Head of caudate nucleus (tissue), 42 donors: ENCODE results near the gene RCOR1.
"Not testable (repeated sequence)": the region's sequence is repeated elsewhere in the genome, so short reads cannot be mapped to it uniquely, and the experiment has no call there.

ENCODE experiments used
- DNase-seq, 42 donors: peaks; one replicate each; pipeline versions ENCODE4 v3.0.0 to v3.0.0-alpha.2; 2020 to 2021; ENCODE audit warnings: mixed read lengths in 7 of 42
- intact Hi-C: fragments of 100-400 bp; cut with DNase I; formaldehyde crosslinking; loops from one replicate; pipeline ENCODE4 v1.15.0; 2022

The RCOR1 gene

DNA sequence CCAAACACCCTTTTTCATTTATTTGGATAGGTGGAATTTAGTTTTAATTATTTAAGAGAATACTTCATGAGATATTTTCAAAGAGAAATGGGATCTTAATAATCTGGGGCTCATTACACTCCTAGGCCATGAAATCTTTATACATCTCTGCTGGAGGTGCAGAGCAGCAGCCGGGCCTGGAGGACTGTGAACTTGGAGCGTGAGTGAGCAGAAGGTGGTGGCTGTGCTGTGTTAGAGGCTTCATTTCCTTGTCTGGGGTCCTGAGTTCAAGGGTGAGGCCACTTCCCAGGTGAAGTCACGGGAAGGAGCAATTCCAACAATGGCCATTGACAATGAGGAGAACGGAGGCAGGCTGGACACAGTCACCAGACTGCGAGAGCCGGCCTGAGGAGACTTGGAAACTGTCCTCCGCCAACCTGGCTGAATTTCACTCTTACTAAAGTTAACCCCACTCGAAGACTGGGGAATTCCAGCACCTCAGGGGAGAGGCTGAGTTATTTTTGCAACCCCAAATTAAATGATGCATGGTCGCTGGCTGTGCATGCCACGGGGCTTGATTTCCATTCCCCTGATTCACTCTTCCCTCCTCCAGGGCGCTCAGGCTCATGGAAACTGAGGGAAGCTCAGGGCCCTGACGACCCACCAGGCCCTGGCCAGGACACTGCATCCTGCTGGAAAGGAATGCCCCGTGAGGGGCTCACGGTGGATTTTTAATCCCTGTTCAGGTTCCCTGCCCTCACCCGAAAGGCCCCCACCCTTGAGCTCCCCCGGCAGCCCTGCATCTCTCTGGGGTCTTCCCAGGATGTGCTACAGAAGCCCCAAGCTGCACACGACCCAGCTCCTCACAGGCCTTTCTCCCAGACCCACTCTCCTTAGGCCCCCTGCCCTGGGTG is 162.2 kb downstream of the RCOR1 start:
- intact Hi-C loops = no loop called here
- DNase-seq = no peak

DNA sequence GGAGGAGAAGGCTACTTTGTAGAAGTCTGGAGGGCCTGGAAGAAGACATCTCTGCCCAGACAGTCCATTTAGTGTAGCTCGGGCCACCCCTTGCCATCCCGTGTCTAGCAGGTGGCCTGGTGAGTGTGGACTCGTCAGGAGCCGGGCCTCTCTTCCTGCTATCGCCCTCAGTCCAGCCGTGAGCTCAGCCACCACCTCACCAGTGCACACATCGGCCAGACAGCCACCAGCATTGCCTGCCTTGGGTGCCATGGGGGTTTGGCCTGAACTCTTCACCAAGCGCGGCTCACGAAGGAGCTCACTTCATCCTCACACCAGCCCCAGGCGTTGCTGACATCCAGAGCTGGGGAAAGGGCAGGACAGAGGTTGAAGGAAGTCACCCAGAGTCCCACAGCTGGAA is 165.2 kb downstream of the RCOR1 start:
- intact Hi-C loops = no loop called here
- no peak for DNase-seq

DNA sequence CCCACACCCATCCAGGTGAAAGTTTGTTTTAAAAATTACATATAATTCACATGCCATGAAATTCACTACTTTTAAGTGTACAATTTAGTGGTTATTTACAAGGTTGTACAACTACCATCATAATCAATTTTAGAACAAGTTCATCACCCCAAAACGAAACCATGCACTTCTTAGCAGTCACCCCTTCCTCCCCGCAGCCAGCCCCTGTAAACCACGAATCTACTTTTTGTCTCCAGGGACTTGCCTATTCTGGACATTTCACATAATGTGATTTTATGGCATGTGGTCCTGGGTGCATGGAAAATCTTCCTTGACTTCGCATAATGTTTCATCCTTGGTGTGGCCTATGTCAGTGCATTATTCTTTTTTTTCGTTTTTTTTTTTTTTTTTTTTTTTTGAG is 165.6 kb downstream of the RCOR1 start:
- intact Hi-C loops = no loop called here
- no peak for DNase-seq

DNA sequence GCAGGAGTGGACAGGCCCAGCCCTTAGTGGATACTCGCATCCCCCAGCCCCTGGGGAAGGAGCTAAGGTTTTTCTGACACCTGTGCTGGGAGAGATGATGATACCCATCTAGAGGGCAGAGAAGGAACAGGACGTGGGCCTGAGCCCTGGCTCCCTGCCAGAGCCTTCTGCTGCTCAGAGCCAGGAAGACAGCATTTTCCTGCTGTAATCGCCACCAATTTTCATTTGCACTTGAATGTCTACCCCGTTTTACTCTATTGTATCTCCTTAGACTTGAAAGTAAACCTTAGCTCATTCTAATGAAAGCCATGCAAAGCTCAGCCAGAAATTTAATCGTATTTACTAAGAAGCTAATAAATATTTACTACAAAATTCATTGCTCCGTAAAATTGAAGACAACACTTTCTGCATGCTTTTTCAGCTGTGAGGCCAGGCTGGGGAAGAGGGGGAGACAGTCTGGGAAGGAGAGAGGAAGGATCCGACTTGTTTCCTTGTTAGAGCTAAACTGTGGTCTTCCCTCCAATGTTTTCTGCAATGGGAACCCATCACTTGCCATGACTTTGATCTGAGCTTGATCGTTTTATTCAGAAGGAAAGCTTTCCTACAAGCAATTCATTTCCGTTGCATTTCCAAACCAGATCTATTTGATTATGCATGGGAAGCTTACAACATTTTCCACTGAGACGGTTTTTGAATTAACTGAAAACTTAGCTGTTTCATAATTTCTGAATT is 167.2 kb downstream of the RCOR1 start:
- intact Hi-C loops = no loop called here
- DNase-seq = no peak

DNA sequence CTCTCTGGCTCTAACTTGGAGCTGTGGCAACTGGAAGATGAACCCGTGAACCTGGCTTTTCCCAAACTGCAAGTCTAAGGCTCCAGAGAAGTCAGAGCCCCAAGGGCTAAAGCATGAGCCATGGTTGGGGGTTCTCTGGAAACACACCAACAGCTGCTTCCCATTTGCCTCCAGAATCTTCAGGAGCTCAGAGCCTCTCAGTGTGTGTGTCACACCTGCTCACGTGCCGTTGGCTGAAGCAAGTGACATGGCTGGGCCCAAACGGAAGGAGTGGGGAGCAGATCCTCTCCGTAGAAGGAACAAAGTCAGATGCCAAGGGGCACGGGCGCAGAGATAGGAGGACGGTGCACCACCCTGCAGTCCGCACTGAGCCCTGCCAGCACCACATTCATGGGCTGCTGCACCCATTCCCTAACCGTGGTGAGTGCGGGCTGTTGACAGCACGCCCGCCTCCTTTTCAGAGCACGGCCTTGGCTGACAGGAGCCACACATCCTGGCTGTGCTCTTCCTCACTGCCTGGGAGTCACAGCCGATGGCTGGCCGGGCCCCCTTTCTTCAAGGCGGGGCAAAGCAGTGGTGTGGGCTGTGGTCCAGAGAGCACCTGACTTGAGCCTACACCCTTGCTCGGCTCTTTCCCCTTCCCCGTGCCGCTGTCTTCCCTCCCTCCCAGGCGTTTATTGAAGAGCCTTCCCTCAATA is 168.2 kb downstream of the RCOR1 start:
- no peak for DNase-seq

DNA sequence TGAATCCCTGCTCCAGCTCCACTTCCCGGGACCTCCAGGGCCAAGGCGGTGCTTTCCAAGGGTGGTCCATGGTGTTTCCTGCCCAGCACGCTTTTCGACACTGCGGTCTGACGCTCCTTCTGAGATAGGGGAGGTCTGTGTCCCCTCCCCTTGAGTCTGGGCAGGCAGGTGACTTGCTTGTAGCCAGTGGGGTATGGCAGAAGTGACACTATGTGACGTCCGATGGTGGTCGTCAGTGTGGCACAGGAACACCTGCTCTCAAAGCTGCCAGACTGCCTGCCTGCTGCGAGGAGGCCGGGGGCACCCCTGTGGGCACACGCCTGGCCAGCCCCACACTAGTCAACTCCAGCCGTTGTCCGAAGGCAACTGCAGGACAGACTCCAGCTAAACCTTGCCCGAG is 168.8 kb downstream of the RCOR1 start:
- no peak for DNase-seq

More for the DNA sequence above, 168.2 kb downstream of the RCOR1 start:
- intact Hi-C loops = no loop called here

DNA sequence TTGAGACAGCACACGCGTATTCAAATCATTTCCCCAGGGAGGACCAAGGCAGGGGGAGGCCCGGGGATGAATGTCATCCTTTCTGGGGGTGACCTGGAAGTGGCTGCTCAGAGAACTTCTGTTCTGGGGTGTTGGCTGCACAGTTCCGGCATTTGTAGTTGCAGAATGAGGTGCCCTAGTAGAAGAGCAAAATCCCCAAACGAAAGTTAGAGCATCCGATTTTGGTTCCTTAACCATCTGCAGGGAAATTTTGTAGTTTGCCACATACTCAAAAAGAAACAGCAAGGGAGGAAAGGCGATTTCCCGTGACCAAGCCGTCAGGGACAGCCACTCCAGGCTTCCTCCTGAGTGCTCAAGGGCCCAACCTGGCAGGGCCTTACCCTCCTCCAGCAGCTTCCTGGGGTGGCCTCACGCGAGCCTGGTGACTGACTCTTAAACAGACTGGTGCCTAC is 171.8 kb downstream of the RCOR1 start:
- DNase-seq = no peak
- intact Hi-C loops = no loop called here

More for the DNA sequence above, 168.8 kb downstream of the RCOR1 start:
- intact Hi-C loops = no loop called here

DNA sequence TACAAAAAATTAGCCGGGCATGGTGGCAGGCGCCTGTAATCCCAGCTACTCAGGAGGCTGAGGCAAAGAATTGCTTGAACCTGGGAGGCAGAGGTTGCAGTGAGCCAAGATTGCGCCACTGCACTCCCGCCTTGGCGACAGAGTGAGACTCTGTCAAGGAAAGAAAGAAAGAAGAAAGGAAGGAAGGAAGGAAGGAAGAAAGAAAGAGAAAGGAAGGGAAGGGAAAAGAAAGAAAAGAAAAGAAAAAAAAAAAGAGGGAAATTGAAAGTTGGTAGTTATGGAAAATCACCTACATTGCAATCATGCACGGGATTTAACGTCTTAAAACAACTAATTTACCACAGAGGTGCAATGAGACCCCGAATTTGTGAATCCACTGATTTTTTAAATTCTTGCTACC is 173.3 kb downstream of the RCOR1 start:
- intact Hi-C loops = not testable (repeated sequence)

DNA sequence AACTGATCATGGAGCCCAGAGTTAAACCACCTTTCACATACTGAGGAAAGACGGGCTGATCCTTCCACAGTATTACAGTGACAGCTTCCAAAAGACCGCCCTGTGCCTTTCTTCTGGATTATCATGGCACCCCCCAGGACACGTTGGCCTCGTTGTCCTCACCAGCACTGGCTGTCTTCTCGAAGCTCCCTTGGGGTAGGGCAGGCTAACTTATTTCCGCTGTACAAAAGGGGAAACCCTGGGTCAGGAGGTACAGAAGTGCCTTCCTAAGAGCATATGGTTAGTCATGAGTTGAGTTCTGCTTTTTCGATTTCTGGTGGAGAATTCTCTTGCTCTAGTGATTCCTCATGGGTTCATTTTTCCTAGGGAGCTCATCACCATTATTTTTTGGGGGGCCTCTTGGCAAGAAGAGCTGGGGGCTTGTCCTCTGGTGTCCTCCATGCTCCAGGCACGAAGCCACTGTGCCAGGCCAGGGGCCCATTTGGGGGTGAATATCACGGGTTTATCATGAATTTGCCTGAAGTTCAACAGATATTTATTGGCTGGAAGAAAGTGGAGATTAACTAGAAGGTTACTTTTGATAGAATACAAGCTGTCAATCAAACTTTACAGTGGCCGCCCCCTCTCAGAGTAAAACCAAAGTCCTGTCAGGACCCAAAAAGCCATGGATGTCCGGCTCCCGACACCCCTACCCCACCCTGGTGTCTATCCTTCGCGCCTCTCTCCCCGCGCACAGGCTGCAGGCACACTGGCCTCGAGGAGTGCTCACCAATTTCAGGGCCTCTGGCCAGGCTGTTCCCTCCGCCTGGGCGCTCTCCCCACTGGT is 176.0 kb downstream of the RCOR1 start:
- intact Hi-C loops = no loop called here
- DNase-seq = peak in 7 of 42 donors; percentile 10 to 53 (median 28)

More for the DNA sequence above, 173.3 kb downstream of the RCOR1 start:
- not testable (repeated sequence) for DNase-seq

DNA sequence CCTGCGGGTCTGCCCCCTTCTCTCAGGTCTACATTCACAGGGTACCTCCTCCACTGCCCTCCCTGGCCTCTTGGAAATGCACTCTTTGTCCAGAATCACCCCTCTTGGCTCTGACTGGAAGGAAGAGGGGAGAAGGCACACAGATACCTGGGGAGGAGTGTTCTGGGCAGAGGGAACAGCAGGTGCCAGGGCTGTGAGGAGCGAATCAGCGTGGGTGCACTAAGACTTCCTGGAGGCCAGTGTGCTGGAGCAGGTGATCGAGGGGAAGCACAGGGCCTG is 176.5 kb downstream of the RCOR1 start:
- intact Hi-C loops = no loop called here
- no peak for DNase-seq

DNA sequence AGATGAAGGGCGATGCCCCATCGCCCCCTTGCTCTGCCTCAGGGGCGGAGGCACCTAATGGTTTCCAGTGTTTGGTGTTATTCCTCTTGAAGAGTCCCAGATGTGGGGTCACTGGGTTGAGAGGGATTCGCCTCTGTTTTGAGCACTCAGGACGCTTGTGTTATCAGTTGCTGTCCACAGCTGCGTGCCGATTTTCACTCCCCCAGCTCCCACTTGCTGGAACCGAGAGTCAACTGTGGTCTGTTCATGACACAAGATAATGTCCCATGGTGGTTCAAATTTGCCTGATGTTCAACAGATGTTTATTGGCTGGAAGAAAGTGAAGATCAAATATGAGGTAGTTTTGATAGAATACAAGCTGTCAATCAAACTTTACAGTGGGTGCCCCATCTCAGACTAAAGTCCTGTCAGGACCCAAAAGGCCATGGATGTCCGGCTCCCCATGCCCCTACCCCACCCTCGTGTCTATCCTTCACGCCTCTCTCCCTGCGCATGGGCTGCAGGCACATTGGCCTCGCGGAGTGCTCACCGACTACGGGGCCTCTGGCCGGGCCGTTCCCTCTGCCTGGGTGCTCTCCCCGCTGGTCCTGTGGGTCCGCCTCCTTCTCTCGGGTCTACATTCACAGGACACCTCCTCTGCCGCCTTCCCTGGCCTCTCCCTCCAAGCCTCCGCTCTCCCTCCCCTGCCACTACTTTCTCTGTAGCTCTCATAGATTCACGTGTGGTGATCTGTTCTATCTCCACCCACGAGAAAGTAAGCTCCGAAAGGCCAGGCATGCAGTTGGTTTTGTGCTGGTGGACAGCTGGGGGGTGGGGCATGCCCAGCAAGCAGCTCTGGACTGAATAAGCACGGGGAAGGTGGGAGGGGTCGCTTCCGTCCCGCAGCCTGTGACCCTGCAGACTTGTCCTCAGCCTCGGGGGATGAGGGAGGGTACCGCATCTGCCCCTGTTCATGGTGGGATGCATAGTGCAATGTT is 178.0 kb downstream of the RCOR1 start:
- DNase-seq = no peak
- intact Hi-C loops = loop anchor here (10.0 kb wide), 2 partner anchors 174 to 284 kb away; partner anchors contain the start of gene CDC42BPB

DNA sequence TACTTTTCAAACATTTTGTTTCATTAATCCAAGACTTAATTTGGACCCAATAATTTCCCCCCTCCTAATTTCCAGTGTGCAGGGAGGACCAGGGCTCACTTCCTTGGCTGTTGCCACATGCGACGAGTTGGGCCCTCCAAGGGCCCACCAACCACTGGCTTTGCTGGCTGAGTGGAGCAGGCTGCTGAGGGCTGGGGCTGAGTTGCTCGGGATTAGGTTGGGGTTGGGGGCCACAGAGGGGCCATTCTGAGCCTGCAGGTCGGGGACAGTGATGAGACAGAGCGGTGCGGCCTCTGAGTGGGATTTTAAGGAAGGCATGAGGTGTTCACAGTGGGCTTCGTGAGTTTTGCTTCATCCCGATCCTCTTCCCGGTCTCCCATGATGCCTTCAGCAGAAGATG is 178.7 kb downstream of the RCOR1 start:
- no peak for DNase-seq
- intact Hi-C loops = loop anchor here (10.0 kb wide), 2 partner anchors 174 to 284 kb away; partner anchors contain the start of gene CDC42BPB

DNA sequence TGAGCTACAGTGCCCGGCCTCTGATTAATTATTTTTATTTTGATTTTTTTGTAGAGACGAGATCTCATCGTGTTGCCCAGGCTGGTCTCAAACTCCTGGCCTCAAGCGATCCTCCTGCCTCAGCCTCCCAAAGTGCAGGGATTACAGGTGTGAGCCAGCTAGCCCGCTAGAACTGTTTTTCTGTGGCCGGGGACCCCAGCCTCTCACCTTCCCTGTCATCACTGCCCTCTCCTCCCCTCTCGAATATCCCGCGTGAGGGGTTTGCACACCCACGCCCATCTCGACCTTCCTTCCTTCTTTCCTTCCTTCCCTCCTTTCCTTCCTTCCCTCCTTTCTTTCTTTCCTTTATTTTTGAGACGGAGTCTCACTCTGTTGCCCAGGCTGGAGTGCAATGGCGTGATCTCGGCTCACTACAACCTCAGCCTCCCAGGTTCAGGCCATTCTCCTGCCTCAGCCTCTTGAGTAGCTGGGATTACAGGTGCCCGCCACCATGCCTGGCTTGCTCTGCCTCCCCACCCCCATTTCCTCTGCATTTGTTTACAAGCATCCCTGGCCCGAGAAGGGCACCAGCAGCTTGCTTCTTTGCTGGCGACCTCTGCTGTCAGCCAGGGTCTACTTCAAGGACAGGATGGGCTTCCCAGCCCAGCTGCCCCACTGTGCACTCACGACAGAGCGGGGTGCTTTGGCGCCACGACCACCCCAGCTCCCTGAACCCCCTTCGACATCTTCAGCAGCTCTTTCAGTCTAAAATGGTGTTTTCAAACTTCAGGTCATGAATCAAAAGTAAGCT is 180.5 kb downstream of the RCOR1 start:
- peak in 1 of 42 donors; percentile 11 for DNase-seq
- intact Hi-C loops = loop anchor here (10.0 kb wide), 2 partner anchors 172 to 282 kb away; partner anchors contain the start of gene CDC42BPB

DNA sequence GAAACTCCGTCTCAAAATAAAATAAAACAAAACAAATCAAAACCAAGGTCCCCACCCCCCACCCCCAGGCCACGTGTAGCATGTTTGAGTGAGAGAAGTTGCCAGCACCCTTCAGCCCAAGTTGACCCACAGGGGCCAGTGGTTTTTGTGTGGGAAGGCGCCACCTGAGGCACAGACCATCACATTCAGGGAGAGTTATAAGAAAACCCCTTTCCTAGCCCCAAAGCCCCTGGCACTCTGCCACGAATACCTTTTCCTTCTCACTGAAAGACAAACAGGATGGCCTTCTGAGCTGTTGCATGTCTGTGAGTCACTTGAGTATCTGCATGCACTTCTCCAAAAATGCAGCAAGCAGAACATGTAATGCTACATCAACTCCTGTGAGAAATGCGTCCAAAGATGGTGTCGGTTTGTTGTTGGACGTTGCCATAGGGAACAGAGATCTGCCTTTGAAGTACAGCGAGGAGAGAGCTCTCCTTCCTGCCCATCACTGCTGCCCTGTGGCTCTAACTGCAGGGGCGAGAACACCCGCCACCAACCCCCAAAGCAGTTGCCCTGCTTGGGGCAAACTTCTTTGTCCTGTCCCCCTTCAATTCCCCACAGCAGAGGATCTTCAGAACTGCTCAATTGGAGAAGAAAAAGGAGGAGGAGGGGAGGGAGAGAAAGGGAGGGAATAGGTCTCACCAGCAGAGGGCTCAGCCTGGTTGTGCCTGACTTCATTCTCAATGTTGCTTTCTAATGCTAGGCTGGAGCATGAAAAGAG is 182.1 kb downstream of the RCOR1 start:
- intact Hi-C loops = loop anchor here (5.0 to 10.0 kb wide), 3 partner anchors 170 to 280 kb away; partner anchors contain the start of genes CDC42BPB and RCOR1

DNA sequence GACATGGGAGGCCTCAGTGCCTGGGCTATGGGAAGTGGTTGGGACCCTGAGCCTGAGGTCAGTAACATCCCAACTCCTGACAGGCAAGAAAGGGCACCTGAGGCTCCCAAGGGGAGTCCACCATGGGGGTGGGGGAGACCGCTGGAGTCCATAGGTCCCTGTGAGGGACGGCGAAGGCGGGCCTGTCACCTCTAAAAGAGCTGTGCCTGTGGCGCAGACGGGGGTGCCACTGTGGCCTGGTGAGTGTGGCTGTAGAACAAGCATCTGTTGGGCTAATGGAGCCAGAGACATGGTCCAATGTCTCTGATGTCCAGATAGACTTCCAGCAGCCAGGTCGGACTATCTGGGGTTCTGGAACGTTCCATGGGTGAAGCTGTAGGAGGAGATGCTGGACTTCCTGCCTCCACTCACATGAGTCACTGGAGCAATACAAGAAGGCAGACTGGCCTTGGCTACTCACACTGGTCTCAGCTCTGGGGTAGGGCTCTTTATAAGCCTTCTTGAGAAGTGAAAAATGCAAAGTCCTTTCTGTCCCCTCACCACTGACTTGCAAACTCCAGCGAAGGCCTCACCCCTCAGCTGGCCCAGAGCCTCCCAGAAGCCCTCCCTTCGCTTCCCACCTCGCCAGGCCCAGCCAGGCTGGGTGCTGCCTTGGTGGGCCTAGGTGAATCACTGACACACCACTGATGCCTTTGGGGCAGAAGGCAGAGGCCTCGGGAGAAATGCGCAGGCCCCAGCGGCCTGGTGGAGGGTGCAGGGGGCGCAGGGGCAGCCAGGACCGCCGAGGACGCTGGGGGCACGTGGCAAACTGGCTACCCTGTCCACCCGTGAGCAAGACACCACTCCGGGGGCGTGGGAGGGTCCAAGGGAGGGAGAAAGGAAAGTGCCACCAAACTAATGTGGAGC is 183.7 kb downstream of the RCOR1 start:
- intact Hi-C loops = loop anchor here (5.0 to 10.0 kb wide), 3 partner anchors 169 to 279 kb away; partner anchors contain the start of genes CDC42BPB and RCOR1
- peak in 3 of 42 donors; percentile 4 to 42 (median 6) for DNase-seq

More for the DNA sequence above, 182.1 kb downstream of the RCOR1 start:
- DNase-seq = peak in 41 of 42 donors; percentile 40 to 90 (median 73)
